Measurements from ENCODE around the gene KLHL21. TPM values are rescaled to one million over a fixed set of nuclear protein-coding genes. Genes with fewer than 3 reads are reported as not detected.

KLHL21 gene
- total RNA-seq, 4 donors from 2014 or later: 59.4 to 79.2 (median 72.5) TPM

DNA sequence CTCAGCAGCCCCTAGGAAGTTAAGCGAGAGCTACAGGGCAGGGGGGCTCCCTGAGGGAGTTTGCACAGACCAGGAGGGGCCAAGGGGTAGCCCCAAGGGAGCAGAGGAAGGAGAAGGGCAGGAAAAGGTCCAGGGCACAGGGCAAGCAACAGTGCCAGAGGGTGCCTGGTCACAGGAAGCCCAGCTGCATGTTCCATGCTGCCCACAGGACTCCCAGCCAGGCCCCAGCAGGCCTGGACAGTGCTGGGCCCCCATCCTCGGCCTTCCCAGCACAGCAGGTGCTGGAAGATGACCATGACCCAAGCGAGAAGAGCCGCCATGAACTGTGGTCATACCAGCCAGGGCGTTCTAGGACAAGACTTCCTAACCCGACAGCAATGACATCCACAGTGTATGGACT lies 11.0 kb downstream of the KLHL21 start:
- Histone ChIP-seq H3K9me3 (no peaks in the 10 kb centered on the region), H3K36me3 (peaks cover 3 to 100% (median 27%) of the 10 kb centered on the region in 3 donors), H3K27me3 (no peaks in the 10 kb centered on the region), H3K27ac (peak overlapping the region in 1 of 4 donors; percentile 13), H3K4me1 (peaks cover 0 to 74% (median 8%) of the 10 kb centered on the region in 4 donors), H3K4me3 (no peak overlapping the region)
- WGBS, 2 donors: 80 to 90% methylated on average over 6 of the region's 6 CpGs
- no peak for DNase-seq (ENCODE audit: low spot score in 2 of 2)
- TF ChIP-seq, protein P1, sequence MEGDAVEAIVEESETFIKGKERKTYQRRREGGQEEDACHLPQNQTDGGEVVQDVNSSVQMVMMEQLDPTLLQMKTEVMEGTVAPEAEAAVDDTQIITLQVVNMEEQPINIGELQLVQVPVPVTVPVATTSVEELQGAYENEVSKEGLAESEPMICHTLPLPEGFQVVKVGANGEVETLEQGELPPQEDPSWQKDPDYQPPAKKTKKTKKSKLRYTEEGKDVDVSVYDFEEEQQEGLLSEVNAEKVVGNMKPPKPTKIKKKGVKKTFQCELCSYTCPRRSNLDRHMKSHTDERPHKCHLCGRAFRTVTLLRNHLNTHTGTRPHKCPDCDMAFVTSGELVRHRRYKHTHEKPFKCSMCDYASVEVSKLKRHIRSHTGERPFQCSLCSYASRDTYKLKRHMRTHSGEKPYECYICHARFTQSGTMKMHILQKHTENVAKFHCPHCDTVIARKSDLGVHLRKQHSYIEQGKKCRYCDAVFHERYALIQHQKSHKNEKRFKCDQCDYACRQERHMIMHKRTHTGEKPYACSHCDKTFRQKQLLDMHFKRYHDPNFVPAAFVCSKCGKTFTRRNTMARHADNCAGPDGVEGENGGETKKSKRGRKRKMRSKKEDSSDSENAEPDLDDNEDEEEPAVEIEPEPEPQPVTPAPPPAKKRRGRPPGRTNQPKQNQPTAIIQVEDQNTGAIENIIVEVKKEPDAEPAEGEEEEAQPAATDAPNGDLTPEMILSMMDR (IDR thresholded peaks at IDR 0.05): no peak
- TF ChIP-seq EP300 (IDR thresholded peaks at IDR 0.05) (no peak), POLR2A (IDR thresholded peaks at IDR 0.05) (no peak)

DNA sequence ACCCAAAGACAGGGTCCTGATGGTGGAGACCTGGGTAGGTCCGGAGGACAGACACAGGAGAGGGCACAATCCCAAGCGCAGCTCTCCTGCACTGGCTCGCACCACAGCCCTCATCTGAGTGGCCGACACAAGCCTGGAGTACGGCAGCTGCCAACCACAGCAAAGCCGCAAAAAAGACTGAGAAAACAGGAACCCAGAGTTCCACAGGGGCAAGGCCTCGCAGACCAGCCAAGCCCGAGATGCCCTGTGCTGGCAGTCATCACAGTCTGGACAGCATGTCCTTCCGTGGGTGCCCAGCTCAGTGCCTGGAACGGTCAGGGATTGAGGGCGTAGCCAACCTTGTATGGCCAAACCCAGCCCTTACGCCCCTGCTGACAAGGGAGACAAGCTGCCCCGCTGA lies 11.4 kb downstream of the KLHL21 start:
- Histone ChIP-seq H3K9me3 (no peaks in the 10 kb centered on the region), H3K27me3 (no peaks in the 10 kb centered on the region), H3K27ac (peak overlapping the region in 1 of 4 donors; percentile 13), H3K4me3 (no peak overlapping the region), H3K36me3 (peaks cover 3 to 100% (median 27%) of the 10 kb centered on the region in 3 donors), H3K4me1 (peaks cover 0 to 72% (median 4%) of the 10 kb centered on the region in 4 donors)
- TF ChIP-seq POLR2A (IDR thresholded peaks at IDR 0.05) (no peak), EP300 (IDR thresholded peaks at IDR 0.05) (no peak)
- TF ChIP-seq, protein P1 (IDR thresholded peaks at IDR 0.05): no peak
- DNase-seq (ENCODE audit: low spot score in 2 of 2): no peak
- WGBS, 2 donors: 66 to 74% methylated on average over 12 to 13 of the region's 13 CpGs

DNA sequence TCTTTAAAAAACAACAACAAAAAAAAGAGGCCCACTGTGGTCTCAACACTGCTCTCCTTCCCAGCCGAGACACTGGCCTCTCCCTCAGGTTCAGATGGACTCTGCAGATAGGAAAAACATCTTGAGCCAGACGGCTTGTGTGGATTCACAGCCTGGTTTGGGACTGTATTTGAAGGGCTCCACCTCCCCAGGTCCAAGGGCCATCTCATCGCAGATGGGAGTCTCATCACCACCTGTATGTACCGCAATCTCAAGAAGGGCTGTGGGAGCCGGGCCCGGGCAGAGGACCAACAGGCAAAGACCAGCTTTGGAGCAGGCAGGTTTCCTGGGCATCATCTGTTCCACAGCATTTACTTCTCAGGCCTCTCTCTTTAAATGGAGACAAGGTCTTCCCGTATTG lies 12.6 kb downstream of the KLHL21 start:
- TF ChIP-seq POLR2A (IDR thresholded peaks at IDR 0.05): no peak
- no peak for TF ChIP-seq EP300 (IDR thresholded peaks at IDR 0.05)
- TF ChIP-seq, protein P1 (IDR thresholded peaks at IDR 0.05): no peak
- Histone ChIP-seq H3K4me1 (peaks cover 0 to 61% (median 0%) of the 10 kb centered on the region in 4 donors), H3K9me3 (no peaks in the 10 kb centered on the region), H3K4me3 (no peak overlapping the region), H3K27me3 (no peaks in the 10 kb centered on the region), H3K36me3 (peaks cover 3 to 100% (median 18%) of the 10 kb centered on the region in 3 donors), H3K27ac (no peak overlapping the region)
- DNase-seq (ENCODE audit: low spot score in 2 of 2): no peak
- 82 to 85% methylated on average over 7 of the region's 7 CpGs for WGBS, 2 donors

DNA sequence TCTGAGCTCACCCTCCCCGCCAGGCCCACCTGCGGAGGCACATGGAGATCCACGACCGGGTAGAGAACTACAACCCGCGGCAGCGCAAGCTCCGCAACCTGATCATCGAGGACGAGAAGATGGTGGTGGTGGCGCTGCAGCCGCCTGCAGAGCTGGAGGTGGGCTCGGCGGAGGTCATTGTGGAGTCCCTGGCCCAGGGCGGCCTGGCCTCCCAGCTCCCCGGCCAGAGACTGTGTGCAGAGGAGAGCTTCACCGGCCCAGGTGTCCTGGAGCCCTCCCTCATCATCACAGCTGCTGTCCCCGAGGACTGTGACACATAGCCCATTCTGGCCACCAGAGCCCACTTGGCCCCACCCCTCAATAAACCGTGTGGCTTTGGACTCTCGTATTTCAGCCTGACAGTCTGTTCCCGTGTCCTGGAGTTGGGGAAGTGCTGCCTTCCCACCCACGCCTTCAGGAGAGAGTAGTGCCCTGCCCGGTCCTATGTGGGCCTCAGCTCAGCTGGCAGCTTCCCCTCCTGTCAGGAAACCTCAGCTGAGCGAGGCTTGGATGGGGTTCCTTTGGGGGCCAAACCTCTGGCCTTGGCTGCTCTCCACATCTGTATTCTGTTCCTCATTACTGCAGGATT lies 13.7 kb downstream of the KLHL21 start:
- Histone ChIP-seq H3K27me3 (no peaks in the 10 kb centered on the region), H3K27ac (peak overlapping the region in 1 of 4 donors; percentile 39), H3K36me3 (peaks cover 3 to 89% (median 11%) of the 10 kb centered on the region in 3 donors), H3K4me3 (no peak overlapping the region), H3K9me3 (no peaks in the 10 kb centered on the region), H3K4me1 (peaks cover 0 to 61% (median 0%) of the 10 kb centered on the region in 4 donors)
- no peak for DNase-seq (ENCODE audit: low spot score in 2 of 2)
- no peak for TF ChIP-seq POLR2A (IDR thresholded peaks at IDR 0.05)
- TF ChIP-seq, protein P1 (IDR thresholded peaks at IDR 0.05): no peak
- TF ChIP-seq EP300 (IDR thresholded peaks at IDR 0.05): no peak
- WGBS, 2 donors: 78 to 81% methylated on average over 23 to 24 of the region's 24 CpGs

DNA sequence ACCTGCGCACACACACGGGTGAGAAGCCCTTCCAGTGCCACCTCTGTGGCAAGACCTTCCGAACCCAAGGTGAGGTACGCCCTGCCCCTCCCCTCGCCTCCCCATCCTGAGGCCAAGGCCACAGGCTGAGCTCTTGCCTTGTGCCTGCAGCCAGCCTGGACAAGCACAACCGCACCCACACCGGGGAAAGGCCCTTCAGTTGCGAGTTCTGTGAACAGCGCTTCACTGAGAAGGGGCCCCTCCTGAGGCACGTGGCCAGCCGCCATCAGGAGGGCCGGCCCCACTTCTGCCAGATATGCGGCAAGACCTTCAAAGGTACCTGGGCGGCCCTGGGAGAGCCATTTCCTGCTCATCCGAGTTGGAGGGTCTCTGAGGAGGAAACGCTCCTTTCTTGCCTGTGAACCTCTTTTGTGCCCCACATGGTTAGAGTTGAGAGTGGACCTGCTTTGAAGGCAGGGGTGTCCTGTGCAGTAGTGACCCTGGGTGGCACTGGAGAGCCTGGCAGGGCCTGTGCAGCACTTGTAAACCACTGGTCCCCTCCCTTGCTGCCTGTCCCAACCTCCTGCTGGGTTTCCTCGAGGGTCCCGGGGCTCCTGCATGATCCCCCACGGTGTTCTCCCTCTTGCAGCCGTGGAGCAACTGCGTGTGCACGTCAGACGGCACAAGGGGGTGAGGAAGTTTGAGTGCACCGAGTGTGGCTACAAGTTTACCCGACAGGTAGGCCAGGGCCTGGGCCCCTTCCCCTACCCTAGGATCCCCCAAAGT lies 14.4 kb downstream of the KLHL21 start:
- H3K4me1 ChIP-seq: peaks cover 0 to 58% (median 0%) of the 10 kb centered on the region in 4 donors
- H3K27ac ChIP-seq: no peak overlapping the region
- no peak for DNase-seq (ENCODE audit: low spot score in 2 of 2)
- no peaks in the 10 kb centered on the region for H3K27me3 ChIP-seq
- WGBS, 2 donors: 83 to 91% methylated on average over 19 to 25 of the region's 25 CpGs
- no peak overlapping the region for H3K4me3 ChIP-seq
- no peak for TF ChIP-seq EP300 (IDR thresholded peaks at IDR 0.05)
- no peak for TF ChIP-seq POLR2A (IDR thresholded peaks at IDR 0.05)
- TF ChIP-seq, protein P1 (IDR thresholded peaks at IDR 0.05): no peak
- H3K36me3 ChIP-seq: peaks cover 3 to 82% (median 4%) of the 10 kb centered on the region in 3 donors
- no peaks in the 10 kb centered on the region for H3K9me3 ChIP-seq
